Renal cortex interstitium (tissue), 11 donors: Measurements from ENCODE around the gene SKAP1. TPM values are rescaled to one million over a fixed set of nuclear protein-coding genes. Genes with fewer than 3 reads are reported as not detected.

ENCODE experiments used
- DNase-seq, 11 donors: peaks; one replicate each; pipeline ENCODE4 v3.0.0-alpha.2; 2013; ENCODE audit warnings: low read depth in 9 of 11, low spot score in 4 of 11; ENCODE audit errors: extremely low read depth in 1 of 11
- polyA plus RNA-seq, 3 donors: library from polyadenylated mRNA; unstranded; fragments of 120-200 nt; gene quantifications; one replicate each; pipeline ENCODE4 v1.2.1, GENCODE V29; 2013; ENCODE audit not compliant: insufficient read length in 3 of 3

Gene SKAP1
- polyA plus RNA-seq, 3 donors: 8.5 to 12.3 (median 10.6) TPM

- DNase-seq: no peak
Observed at GRCh38 chr17:48122665-48123045, 307.4 kb downstream of the SKAP1 start.

GRCh38 chr17:48121923-48122664 is 307.9 kb downstream of the SKAP1 start:
- DNase-seq: peak in 1 of 11 donors; percentile 32

GRCh38 chr17:48113201-48113676 is 316.8 kb downstream of the SKAP1 start:
- DNase-seq: no peak

GRCh38 chr17:48111937-48112241 is 318.1 kb downstream of the SKAP1 start:
- DNase-seq: no peak

GRCh38 chr17:48110761-48111160 is 319.3 kb downstream of the SKAP1 start:
- DNase-seq: no peak

- DNase-seq: peak; percentile 73 to 89 (median 84)
Observed at GRCh38 chr17:48107137-48108055, 322.6 kb downstream of the SKAP1 start, which contains the start of gene SNX11. SNX11 (plus strand) TSS chr17:48107766; CDS start chr17:48112044, 4,278 bp downstream.

GRCh38 chr17:48106802-48107136 is 323.2 kb downstream of the SKAP1 start:
- DNase-seq: no peak

GRCh38 chr17:48104440-48104839 is 325.6 kb downstream of the SKAP1 start:
- DNase-seq: no peak

GRCh38 chr17:48102798-48103715 is 327.0 kb downstream of the SKAP1 start:
- DNase-seq: no peak

GRCh38 chr17:48102043-48102750 is 327.8 kb downstream of the SKAP1 start:
- no peak for DNase-seq

- DNase-seq: peak; percentile 85 to 97 (median 93)
Observed at GRCh38 chr17:48101012-48101720, 328.8 kb downstream of the SKAP1 start, which contains the start of gene CBX1. CBX1 (minus strand) TSS chr17:48101478; CDS start chr17:48077004, 24,474 bp downstream.

- peak in 6 of 11 donors; percentile 53 to 66 (median 56) for DNase-seq
Observed at GRCh38 chr17:48100591-48101011, 329.4 kb downstream of the SKAP1 start.

GRCh38 chr17:48100160-48100559 is 329.9 kb downstream of the SKAP1 start:
- no peak for DNase-seq

GRCh38 chr17:48095611-48096010 is 334.4 kb downstream of the SKAP1 start:
- DNase-seq: no peak

GRCh38 chr17:48093341-48094045 is 336.5 kb downstream of the SKAP1 start:
- DNase-seq: no peak

- no peak for DNase-seq
Observed at GRCh38 chr17:48084932-48085331, 345.1 kb downstream of the SKAP1 start.
